Esophagus squamous epithelium (tissue), 4 donors: ENCODE measurements around the gene TMEM98.

Experiments used
- POLR2A ChIP-seq, 4 donors: fragments of 450-650 bp; IDR thresholded peaks; one replicate each; pipeline ENCODE4 v1.6.1; 2017; ENCODE audit warnings: antibody characterized with exemption in 4 of 4, mild to moderate bottlenecking in 4 of 4, moderate library complexity in 3 of 4
- TF ChIP-seq, protein P1 (sequence below), 6 experiments: fragments of 450-650 bp in 4 of 6; fragments of 200-600 bp in 2 of 6; sonication (generic) in 2 of 6; IDR thresholded peaks; one replicate each; pipeline ENCODE4 v1.5.1; 2016 to 2019; ENCODE audit warnings: antibody characterized with exemption in 6 of 6, mild to moderate bottlenecking in 4 of 6, moderate library complexity in 4 of 6

GRCh38 chr17:32944248-32945020 is 16.5 kb downstream of the TMEM98 start:
- TF ChIP-seq, protein P1, sequence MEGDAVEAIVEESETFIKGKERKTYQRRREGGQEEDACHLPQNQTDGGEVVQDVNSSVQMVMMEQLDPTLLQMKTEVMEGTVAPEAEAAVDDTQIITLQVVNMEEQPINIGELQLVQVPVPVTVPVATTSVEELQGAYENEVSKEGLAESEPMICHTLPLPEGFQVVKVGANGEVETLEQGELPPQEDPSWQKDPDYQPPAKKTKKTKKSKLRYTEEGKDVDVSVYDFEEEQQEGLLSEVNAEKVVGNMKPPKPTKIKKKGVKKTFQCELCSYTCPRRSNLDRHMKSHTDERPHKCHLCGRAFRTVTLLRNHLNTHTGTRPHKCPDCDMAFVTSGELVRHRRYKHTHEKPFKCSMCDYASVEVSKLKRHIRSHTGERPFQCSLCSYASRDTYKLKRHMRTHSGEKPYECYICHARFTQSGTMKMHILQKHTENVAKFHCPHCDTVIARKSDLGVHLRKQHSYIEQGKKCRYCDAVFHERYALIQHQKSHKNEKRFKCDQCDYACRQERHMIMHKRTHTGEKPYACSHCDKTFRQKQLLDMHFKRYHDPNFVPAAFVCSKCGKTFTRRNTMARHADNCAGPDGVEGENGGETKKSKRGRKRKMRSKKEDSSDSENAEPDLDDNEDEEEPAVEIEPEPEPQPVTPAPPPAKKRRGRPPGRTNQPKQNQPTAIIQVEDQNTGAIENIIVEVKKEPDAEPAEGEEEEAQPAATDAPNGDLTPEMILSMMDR (IDR thresholded peaks at IDR 0.05), result no peak
- TF ChIP-seq POLR2A (IDR thresholded peaks at IDR 0.05), result no peak
